Smooth muscle cell of the brain vasculature (primary cell): Measurements from ENCODE around the gene KIF21A.

Experiments
- DNase-seq: peaks from one replicate; pipeline ENCODE4 v3.0.0-alpha.2; 2012; ENCODE audit warnings: low read depth, low spot score

KIF21A gene

DNA sequence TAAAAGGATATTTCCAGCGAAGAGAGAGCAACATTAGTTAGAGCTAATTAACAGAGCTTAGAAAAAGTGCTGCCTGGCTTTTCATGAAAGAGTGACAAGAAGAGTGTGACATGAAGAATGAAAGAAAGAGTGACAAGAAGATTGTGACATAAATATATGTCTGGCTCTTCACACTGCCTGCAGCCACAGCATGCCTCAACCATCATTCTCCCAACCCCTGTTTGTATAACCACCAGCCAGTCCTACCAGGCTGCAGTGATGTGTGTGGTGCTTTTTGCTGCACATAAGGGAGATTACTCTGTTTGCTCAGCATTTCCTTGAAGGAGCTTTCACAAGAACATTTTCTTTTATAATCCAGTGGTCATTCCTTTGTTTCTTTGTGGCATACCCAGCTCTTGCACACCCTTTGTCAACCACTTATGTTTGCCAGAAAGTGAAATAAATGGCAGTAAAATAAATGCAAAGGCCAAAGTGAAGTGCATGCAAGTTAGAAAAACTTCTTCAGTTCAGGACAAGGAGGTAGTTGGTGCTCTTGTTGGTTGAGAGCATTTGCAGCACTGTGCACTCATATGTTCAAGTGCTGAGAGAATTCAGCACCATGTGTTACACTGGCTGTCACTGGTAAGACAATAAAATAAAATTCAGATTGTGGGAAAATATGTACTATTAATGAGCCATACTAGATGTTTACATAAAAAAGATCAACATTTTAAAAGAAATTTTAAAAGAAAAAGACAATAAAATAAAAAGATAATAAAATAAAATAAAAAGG lies 50.6 kb downstream of the KIF21A start:
- no peak for DNase-seq

DNA sequence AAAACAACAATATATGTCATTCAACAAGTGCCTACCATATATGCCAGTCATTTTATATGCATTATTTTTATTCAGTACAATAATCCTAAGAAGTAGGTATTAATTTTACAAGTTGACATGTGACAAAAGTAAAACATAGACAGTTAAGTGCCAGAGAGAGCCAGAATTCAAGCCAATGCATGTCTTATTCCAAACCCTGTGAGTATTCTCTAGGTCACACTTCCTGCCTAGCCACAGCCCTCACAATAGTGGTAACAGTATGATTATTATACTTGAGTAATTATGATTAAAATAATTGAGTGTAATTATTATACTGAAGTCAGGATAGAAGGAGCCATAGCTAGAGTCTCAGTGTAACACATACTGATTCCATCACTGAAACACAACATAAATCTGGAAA lies 52.2 kb downstream of the KIF21A start:
- DNase-seq, result no peak

DNA sequence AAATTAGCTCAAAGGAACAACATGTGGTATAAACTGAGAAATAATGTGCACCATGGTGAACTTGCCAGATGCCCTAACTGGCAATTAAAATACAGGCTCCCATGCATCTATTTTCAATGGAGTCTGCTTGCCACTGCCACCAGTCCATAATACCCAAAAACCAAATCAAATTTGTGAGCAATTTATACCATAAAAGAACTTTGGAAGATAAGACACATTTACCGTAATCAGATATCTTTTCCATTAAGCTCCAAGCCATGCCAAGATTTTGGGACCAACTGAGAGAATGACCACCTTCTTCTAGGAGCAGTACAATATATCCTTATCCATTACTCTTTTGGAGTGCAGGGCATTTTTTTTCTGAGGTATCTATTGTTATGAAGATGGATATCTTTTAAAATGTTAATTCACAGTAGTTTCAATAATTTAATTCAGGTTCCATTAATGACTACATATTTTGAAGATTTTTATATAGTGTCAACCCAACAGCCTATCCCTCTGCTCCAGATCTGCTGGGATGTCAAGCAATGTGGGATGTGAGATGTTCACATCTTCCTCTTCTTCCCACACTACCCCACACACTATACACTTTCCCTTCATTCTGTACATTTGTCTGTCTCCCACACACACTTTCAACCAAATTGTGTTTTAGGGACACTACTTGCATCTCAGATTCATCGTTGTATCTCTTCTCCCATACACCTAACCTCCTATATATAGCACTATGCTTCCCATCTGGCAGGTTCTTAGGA lies 53.3 kb downstream of the KIF21A start:
- DNase-seq, result no peak

DNA sequence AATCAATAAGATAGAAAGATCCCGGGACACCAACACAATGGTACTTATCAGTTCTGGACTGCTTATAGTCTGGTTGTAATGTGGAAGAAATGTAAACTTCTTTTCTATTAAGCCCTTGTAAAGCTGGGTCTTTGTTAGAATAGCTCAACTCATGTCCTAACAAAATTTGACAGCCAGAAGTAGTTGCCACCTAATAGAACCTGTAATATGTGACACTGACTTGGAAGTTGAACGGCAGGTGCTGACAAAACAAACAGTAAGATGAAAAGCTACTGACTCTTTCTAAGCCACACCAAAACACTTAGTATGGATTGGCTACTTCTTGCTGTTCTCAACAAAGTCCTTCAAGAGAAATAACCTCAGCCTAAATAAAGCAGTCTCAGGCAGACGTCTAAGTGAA lies 56.6 kb downstream of the KIF21A start:
- DNase-seq, result no peak

DNA sequence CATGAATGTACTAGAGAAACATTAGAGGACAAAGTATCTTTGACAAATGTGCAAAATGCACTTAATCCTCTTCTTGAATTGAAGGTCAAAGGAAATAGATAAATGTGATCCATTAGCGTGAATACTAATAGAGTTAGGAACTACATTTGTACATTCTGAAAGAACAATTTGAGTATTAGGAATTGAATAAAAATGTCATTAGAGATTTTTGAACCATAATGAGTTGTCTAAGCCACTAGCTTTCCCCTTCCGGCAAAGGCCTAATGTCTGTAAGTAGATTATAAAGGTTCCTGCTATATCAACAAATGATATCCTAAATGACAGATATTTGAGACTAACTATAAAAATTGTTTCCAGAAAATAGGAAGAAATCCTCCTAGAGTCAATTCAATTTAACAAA lies 59.8 kb downstream of the KIF21A start:
- no peak for DNase-seq

DNA sequence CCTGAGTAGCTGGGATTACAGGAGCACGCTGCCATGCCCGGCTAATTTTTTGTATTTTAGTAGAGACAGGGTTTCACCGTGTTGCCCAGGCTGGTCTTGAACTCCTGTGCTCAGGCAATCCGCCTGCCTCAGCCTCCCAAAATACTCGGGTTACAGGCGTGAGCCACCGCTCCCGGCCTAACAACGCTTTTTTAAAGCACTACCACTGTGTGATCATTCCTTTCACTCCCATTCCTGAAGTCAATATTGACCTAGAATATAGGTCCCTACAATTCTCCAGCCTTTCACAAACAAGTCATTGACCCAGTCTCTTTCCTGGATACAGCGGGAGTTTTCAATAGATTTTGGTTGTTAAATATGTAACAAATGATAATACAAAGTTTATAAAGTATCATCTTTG lies 62.8 kb downstream of the KIF21A start:
- no peak for DNase-seq

DNA sequence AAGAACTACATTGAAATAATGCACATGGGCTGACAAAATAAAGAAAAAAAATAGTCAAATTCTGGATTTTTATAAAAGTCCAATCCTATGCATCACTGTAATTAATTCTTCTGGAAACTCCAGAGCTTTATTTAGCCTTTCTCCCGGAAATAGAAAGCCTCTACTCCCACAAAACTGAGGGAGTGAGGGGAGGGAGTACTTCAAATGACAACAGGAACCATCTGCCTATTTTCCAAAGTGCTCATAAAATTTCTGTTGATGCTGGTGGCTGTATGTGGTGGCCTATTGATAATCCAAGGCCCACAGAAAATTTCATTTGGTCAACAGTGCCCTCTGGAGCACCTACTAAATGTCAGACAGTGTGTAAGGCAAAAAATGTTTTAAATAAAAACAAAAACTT lies 64.6 kb downstream of the KIF21A start:
- no peak for DNase-seq

DNA sequence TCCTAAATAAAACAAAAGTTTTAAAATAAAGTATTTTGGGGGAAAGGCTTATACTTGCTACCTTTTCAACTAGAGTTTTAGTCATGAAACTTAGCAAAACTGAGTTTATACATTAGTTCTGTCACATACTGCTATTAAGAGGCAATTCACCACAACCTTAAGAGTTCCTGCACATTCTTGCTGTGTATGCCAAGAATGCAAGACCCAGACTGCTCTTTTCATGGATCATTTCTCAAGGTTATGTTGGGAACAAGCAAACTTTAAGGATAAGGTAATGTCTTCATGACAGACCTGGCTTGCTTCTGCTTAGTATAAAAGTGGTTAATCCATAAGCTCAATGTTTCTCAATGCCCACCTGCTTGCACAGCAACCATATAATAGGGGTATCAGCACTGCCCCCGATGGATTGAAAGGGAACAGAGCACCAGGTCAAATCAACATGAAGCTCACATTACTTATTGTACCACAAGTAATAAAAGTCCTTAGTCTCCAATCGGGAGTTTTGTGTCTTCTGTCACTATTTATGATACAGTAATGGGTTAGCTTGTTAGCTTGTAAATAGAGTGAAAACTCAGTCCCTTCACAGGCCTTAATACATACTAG lies 67.6 kb downstream of the KIF21A start:
- no peak for DNase-seq

DNA sequence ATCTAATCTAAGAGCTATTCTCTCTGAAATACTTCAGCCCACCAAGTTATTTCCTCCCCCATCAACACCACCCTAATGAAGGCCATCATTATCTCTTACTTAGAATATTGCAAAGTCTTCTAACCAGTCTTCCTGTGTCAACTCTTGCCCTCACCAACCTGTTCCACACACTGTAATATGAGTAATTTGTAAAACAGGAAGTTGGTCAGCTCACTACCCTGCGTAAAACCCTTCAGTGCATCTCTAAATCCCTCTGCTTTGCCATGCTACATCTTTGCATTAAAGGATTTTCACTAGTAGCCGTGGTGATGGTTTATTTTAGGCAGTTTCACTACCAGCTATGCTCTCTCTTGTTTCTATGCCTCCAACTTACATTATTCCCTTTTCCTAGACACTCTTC lies 70.0 kb downstream of the KIF21A start:
- DNase-seq, result no peak

DNA sequence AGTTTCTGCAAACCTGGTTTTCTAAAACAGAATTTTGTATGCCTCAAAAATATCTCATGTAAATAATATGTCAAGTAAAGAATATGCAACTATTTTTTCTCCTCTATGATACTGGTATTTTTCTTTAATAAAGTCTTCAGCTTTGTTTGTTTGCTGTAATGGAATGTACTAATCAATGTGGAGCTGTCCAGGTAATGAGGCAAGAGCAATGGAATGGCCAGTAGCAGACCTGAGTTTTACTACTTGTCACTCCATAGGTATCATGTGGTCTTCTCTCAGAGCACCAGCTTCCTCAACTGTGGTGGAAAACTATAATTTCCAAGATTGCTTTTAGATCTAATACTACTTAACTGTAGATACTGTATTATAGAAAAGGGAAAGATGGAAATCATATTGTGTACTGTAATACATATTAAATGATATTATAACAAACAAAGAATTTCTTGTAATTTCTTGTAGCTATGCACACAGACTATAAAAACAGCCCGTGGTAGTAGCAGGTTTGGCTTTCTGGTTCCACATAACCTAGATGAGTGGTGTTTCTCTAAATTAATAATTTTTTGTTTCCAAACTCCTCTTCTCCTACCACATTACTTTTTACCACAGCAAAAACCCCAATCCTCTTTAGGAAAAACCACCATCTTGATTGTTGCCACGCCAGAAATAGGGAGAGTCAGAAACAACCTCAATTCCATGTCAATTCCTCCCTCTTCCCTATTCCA lies 70.6 kb downstream of the KIF21A start:
- DNase-seq, result no peak

DNA sequence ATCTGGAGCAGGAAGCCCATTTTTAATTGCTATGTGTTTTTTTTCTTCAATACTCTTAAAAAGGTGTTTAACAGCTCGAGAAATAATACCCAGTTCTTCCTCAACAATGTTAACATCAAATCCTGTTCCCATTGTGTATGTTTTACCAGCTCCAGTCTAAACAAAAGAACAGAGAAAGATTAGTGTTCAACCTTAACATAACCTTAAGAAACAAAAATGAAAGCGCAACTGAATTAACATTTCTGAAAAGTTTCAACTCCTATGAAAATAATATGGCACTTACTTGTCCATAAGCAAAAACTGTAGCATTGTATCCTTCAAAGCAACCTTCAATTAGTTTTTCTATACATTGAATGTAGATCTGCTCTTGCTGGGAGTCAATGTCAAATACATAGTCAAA lies 73.2 kb downstream of the KIF21A start:
- DNase-seq, result no peak

DNA sequence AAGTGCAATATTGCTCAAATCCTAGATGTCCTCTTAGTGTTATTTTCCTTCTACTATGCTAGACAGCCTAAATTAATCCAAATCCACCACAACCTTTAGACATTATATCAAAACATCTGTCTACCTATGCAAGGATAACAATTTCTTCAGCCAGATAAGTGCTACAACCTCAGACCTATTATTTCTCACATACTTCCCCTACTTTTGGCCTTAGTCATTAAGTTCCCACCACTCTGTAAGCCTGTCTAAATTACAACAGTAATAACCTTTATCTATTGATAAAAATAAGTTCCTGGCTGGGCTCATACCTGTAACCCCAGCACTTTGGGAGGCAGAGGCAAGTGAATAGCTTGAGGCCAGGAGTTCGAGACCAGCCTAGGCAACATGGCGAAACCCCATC lies 74.0 kb downstream of the KIF21A start:
- DNase-seq, result no peak

DNA sequence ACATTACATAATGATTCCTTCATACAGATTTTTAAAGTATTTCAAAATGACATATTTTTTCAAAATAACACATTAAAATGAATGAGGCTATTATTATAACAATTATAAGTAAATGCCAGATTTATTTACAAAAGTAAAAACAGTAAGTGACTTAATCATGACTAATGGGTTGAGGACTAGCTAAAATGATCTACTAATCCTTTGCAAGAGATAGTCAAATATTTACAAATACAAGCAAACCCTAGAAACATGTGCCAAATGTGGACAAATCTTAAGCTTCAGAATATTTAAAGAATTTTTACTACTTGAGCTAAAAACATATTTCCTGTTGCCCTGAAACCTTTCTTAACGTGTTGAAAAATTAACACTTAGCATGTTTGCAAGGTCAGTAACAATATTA lies 74.8 kb downstream of the KIF21A start:
- no peak for DNase-seq

DNA sequence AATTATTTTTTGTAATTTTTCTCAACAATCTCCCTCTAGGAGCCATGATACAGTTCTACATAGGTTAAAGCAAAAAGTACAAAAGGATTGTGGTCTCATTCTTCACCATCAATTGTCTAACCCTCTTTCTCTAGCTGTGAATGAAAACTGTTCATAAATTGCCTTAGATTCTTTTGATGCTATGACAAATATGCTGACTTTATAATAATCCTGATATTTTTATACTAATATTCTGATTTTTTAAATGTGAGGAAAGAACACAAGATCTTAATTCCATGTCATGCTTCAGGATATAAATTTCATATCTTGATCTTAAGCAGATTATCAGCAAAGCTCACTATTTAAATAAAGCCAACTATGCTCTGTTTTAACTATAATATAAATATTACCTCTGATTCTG lies 75.4 kb downstream of the KIF21A start:
- no peak for DNase-seq

DNA sequence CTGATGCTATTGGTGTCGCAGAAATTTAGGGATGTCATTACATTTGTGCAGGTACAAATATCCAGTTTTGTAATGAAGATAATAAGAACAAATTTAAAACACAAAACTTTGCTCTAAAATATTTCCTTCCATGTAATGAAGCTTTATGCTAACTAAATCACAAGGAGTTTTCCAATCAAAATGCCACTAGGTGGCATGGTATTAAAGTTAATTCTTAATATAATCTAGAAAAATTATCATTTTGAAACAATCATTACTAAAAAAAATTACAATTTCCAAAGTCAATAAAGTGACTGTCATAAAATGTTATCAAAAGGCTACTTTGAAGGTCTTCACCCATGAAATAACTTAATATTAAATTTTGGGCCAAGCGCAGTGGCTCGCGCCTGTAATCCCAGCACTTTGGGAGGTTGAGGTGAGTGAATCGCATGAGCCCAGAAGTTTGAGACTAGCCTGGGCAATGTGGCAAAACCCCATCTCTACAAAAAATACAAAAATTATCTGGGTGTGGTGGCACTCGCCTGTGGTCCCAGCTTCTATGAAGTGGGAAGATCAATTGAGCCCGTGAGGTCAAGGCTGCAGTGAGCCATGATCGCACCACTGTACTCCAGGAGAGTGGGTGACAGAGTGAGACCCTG lies 77.4 kb downstream of the KIF21A start:
- DNase-seq, result no peak

DNA sequence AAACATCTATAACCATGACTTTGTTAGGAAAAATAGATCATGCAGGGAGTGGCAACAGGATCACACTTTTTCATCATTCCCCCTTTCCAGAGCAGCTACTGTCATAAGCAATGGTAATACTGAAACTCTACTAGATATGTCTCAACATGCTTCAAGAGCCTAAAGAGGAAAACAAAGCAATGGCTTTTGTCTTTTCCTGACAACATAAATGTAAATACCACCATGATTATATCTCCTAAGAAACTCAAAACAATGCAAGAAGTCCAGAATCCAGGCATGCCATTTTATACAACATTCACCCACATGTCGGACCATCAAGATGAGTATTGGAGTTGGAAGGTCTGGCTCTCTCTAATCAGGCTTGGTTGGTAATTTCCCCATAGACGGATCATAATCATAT lies 78.7 kb downstream of the KIF21A start:
- DNase-seq, result no peak

DNA sequence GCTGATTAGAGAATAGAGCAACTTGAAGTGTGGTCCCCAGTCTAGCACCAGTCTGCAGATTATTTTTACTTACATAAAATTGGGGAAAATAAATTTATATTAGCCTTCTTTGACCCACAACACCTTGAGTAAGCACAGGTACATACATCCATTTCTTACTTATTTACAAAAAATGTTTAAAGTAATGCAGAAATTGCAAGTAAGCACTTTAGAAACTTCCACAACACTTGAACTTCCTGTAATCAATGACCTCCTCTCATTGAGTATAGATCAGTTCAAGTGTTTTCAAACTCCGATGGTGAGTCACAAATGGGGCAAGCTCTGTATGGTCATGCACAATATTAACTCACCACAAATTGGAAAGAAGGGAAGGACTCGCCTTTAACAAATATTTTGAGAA lies 83.3 kb downstream of the KIF21A start:
- no peak for DNase-seq

DNA sequence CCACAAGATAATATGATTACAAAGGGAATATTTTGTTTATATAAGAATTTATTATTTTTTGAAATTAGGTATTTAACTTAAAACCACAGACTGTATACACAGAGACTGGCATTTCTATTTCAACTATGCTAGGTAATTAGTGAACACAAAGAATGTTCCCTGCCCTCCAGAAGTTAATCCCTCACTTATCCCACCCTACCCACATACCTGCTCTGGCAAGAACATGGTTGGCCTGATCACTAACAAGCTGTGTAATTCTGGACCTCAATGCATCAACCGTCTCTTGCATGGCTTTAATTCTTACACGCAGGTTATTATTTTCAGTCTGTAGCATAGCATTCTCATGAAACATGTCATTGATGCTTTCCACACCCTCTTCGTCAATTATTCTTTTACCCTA lies 85.9 kb downstream of the KIF21A start:
- DNase-seq, result no peak

DNA sequence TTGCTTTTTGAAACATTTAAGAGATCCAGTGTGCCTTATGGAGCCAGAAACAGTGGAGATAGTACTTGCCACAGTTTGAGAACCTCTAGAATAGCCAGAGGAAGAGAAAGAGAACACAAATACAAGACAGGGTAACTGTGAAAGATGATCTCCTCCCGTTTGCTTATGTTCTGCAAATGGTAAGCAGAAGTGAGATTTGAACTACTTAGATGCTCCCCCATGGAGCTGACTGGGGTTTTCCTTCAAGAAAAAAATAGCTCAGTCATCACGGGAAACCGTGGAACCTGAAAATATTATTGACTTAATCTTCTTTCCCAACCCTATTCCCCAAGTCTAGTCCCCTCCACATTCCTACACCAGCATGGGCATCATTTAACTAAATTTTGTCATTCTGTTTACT lies 87.1 kb downstream of the KIF21A start:
- no peak for DNase-seq

DNA sequence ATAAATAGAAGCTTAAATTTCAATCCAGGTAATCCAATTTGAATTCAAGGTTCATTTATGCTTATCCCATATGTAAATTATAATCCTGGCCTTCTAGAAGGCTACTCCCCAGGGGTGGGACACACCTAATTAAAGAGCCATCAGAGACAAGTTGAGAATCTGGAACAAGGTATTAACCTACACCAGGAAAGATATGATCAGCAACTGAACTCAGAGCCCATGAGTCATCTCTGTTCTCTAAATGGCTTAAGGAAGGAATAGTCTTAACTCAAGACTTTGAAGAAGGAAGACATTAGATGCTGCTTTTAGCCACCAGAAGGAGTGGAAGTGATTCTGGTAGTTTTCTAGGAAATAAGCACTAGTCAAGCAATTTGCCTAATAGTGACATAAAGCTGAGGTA lies 88.0 kb downstream of the KIF21A start:
- no peak for DNase-seq

DNA sequence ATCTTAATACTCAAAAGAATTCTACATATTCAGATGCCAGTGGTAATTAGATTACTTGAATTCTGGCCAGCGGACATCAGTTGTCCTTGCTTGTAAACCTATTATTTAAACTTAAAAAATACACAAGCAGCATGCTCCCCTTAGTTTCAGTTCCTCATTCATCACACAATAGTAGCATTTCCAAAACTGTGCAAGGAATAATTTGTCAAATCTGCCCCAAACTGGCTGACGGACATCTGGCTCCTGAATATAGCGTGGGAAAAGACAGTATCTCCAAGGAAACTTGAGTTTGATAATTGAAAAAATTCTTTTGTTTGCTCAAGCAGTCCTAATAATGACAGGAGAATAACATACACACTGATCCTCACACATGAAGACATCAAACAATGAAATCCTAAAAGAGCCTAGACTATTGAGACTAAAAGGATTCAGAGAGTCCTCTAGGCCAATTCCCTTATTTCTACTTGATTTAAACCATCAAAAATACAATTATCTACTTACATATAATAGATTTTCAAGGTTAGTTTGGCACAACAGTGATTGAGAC lies 90.4 kb downstream of the KIF21A start:
- DNase-seq, result no peak

DNA sequence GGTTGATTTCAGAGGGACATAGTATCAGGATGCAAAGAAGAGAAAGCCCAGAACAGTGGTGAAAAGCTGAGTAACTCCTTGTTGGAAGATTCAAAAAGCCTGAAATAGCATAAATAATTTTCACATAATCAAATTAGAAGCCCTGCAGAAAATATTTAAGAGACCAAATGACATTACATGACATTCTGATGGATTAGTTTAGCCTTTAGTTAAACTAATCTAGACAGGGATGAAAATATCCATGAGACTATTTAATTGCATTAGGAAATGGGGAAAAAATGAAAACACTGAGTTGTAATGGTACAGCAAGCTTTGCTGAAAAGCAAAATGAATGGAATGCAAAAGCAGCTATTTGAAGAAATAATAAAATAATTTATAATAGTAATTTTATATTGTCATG lies 91.8 kb downstream of the KIF21A start:
- DNase-seq, result no peak
